Measurements from ENCODE around the gene C2CD2L. TPM values are rescaled to one million over a fixed set of nuclear protein-coding genes. Genes with fewer than 3 reads are reported as not detected.

The C2CD2L gene
- total and polyA plus RNA-seq, 2 of the 13 experiments (the other 11 are each of a cell fraction or from before 2014, with no cell fraction given), result 3.7 to 5.5 TPM

- TF ChIP-seq AFF4 (CRISPR knock-in tag; IDR thresholded peaks at IDR 0.05) (no peak), MAFF (IDR thresholded peaks at IDR 0.05; ENCODE audit: low read depth, low read length) (no peak), RXRB (CRISPR knock-in tag; IDR thresholded peaks at IDR 0.05; ENCODE audit: borderline replicate concordance) (peak; percentile 36), ZNF687 (CRISPR knock-in tag; IDR thresholded peaks at IDR 0.05) (peak; percentile 99), NFE2L2 (IDR thresholded peaks at IDR 0.05; ENCODE audit: low read length) (no peak), ZNF260 (CRISPR knock-in tag; IDR thresholded peaks at IDR 0.05; ENCODE audit: borderline replicate concordance, low read depth) (no peak), GPBP1L1 (CRISPR knock-in tag; IDR thresholded peaks at IDR 0.05) (no peak), TARDBP (CRISPR knock-in tag; IDR thresholded peaks at IDR 0.05) (peak; percentile 92), HNRNPH1 (optimal IDR thresholded peaks at IDR 0.05; ENCODE audit: low read depth, low read length) (no peak), PRMT3 (CRISPR knock-in tag; IDR thresholded peaks at IDR 0.05; ENCODE audit: borderline replicate concordance, low read depth) (no peak), ZNF44 (CRISPR knock-in tag; IDR thresholded peaks at IDR 0.05) (no peak), ZNF772 (CRISPR knock-in tag; IDR thresholded peaks at IDR 0.05) (peak; percentile 82), ZBTB33 (CRISPR knock-in tag; IDR thresholded peaks at IDR 0.05) (no peak), ARNTL (CRISPR knock-in tag; IDR thresholded peaks at IDR 0.05) (no peak; the same call in 1 of the 2 replicates), ZNF850 (CRISPR knock-in tag; conservative IDR thresholded peaks at IDR 0.05) (no peak), MIER3 (CRISPR knock-in tag; IDR thresholded peaks at IDR 0.05; ENCODE audit: borderline replicate concordance) (peak; percentile 9; the same call in 1 of the 2 replicates), E2F5 (CRISPR knock-in tag; conservative IDR thresholded peaks at IDR 0.05) (no peak)
Observed at GRCh38 chr11:119121008-119121810, 14.1 kb downstream of the C2CD2L start, which contains the start of gene HINFP (continued).

All from HepG2 (cell line).